NCI-H1048 (cell line): Measurements from ENCODE around the gene COBLL1.
"Not testable (repeated sequence)": the region's sequence is repeated elsewhere in the genome, so short reads cannot be mapped to it uniquely, and the experiment has no call there.

Experiments
- DNase-seq: peaks from one replicate; lab custom pipeline; 2025; lab: John Stamatoyannopoulos, UW

COBLL1 gene

GRCh38 chr2:164786787-164787186 lies 54.8 kb downstream of the COBLL1 start:
- DNase-seq = no peak

GRCh38 chr2:164785457-164785856 lies 56.2 kb downstream of the COBLL1 start:
- DNase-seq = no peak

- DNase-seq = no peak
Observed at GRCh38 chr2:164784376-164784775, 57.2 kb downstream of the COBLL1 start.

- DNase-seq = no peak
Observed at GRCh38 chr2:164782323-164782722, 59.3 kb downstream of the COBLL1 start.

GRCh38 chr2:164781394-164781793 lies 60.2 kb downstream of the COBLL1 start:
- no peak for DNase-seq

- DNase-seq = no peak
Observed at GRCh38 chr2:164780611-164781178, 60.9 kb downstream of the COBLL1 start.

- DNase-seq = no peak
Observed at GRCh38 chr2:164779383-164780057, 62.1 kb downstream of the COBLL1 start.

GRCh38 chr2:164778723-164779122 lies 62.9 kb downstream of the COBLL1 start:
- no peak for DNase-seq

GRCh38 chr2:164777847-164778461 lies 63.7 kb downstream of the COBLL1 start:
- no peak for DNase-seq

GRCh38 chr2:164773635-164774034 lies 68.0 kb downstream of the COBLL1 start:
- DNase-seq = no peak

GRCh38 chr2:164773091-164773490 lies 68.5 kb downstream of the COBLL1 start:
- DNase-seq = no peak

- DNase-seq = no peak
Observed at GRCh38 chr2:164771897-164772296, 69.7 kb downstream of the COBLL1 start.

- DNase-seq = no peak
Observed at GRCh38 chr2:164770421-164770916, 71.2 kb downstream of the COBLL1 start.

- no peak for DNase-seq
Observed at GRCh38 chr2:164766954-164767320, 74.7 kb downstream of the COBLL1 start.

GRCh38 chr2:164766216-164766953 lies 75.2 kb downstream of the COBLL1 start:
- no peak for DNase-seq

GRCh38 chr2:164764996-164765395 lies 76.6 kb downstream of the COBLL1 start:
- no peak for DNase-seq

- DNase-seq = no peak
Observed at GRCh38 chr2:164764474-164764873, 77.1 kb downstream of the COBLL1 start.

- no peak for DNase-seq
Observed at GRCh38 chr2:164763431-164763830, 78.2 kb downstream of the COBLL1 start.

GRCh38 chr2:164761737-164762460 lies 79.7 kb downstream of the COBLL1 start:
- DNase-seq = no peak

- DNase-seq = not testable (repeated sequence)
Observed at GRCh38 chr2:164761201-164761600, 80.4 kb downstream of the COBLL1 start.

- DNase-seq = no peak
Observed at GRCh38 chr2:164760179-164760578, 81.4 kb downstream of the COBLL1 start.
